Neuronal stem cell (in vitro differentiated cells): Measurements from ENCODE around the gene MICAL1.

ENCODE experiments used
- DNase-seq: peaks from one replicate; pipeline ENCODE4 v3.0.0-alpha.2; 2013; ENCODE audit warnings: low spot score
- H2AFZ ChIP-seq: one replicate; pipeline ENCODE4 v1.6.1; 2013; ENCODE audit warnings: mild to moderate bottlenecking, low read length, inconsistent platforms
- H2AK5ac ChIP-seq: 2 replicates; pipeline ENCODE4 v1.6.1; 2013; ENCODE audit warnings: low read depth, mild to moderate bottlenecking, inconsistent platforms, low read length, moderate library complexity, mixed read lengths
- H2BK120ac ChIP-seq: 2 replicates; pipeline ENCODE4 v1.6.1; 2013; ENCODE audit warnings: low read depth, mild to moderate bottlenecking, inconsistent platforms, low read length, moderate library complexity, mixed read lengths
- H2BK12ac ChIP-seq: one replicate; pipeline ENCODE4 v1.6.1; 2013; ENCODE audit warnings: low read length, inconsistent platforms
- H2BK15ac ChIP-seq: 2 replicates; pipeline ENCODE4 v1.6.1; 2013; ENCODE audit warnings: mild to moderate bottlenecking, low read length, inconsistent platforms, mixed read lengths
- H2BK5ac ChIP-seq: one replicate; pipeline ENCODE4 v1.6.1; 2013; ENCODE audit warnings: inconsistent platforms, mild to moderate bottlenecking, low read length, moderate library complexity
- H3K14ac ChIP-seq: one replicate; pipeline ENCODE4 v1.6.1; 2013; ENCODE audit warnings: low read length, inconsistent platforms
- H3K18ac ChIP-seq: 2 replicates; pipeline ENCODE4 v1.6.1; 2013; ENCODE audit warnings: low read length, inconsistent platforms
- H3K23ac ChIP-seq: 2 replicates; pipeline ENCODE4 v1.6.1; 2013; ENCODE audit warnings: low read depth, mild to moderate bottlenecking, mixed read lengths, low read length, inconsistent platforms; ENCODE audit not compliant: poor library complexity
- H3K27ac ChIP-seq: replicated peaks from 3 replicates; pipeline ENCODE4 v1.5.1; 2013; ENCODE audit warnings: low read length, inconsistent platforms
- H3K27me3 ChIP-seq, 3 experiments: 2 replicates each; pipeline ENCODE4 v1.6.1; 2013; ENCODE audit warnings: low read length in 3 of 3, mild to moderate bottlenecking in 2 of 3, inconsistent platforms in 1 of 3, low read depth in 1 of 3, mixed read lengths in 1 of 3, moderate library complexity in 1 of 3; ENCODE audit not compliant: control insufficient read depth in 3 of 3, insufficient read depth in 3 of 3
- H3K36me3 ChIP-seq, 2 donors: replicated peaks in 1 of 2; 2 replicates each; pipeline ENCODE4 v1.6.1; 2013; ENCODE audit warnings: low read length in 2 of 2; ENCODE audit not compliant: control insufficient read depth in 2 of 2, insufficient read depth in 2 of 2
- H3K4ac ChIP-seq: 2 replicates; pipeline ENCODE4 v1.6.1; 2013; ENCODE audit warnings: inconsistent platforms, mild to moderate bottlenecking, low read length, moderate library complexity
- H3K4me1 ChIP-seq, 2 donors: 1 replicate in 1 of 2; 2 replicates in 1 of 2; pipeline ENCODE4 v1.6.1; 2013; ENCODE audit warnings: low read length in 2 of 2, low read depth in 1 of 2; ENCODE audit not compliant: control insufficient read depth in 2 of 2, insufficient read depth in 1 of 2
- H3K4me2 ChIP-seq: one replicate; pipeline ENCODE4 v1.6.1; 2013; ENCODE audit warnings: mild to moderate bottlenecking, low read length, inconsistent platforms; ENCODE audit not compliant: insufficient read depth, poor library complexity, severe bottlenecking
- H3K4me3 ChIP-seq, 2 donors: 2 replicates each; pipeline ENCODE4 v1.5.1; 2013; ENCODE audit warnings: low read length in 2 of 2, mild to moderate bottlenecking in 2 of 2, inconsistent platforms in 1 of 2, moderate library complexity in 1 of 2
- H3K79me1 ChIP-seq: one replicate; pipeline ENCODE4 v1.6.1; 2013; ENCODE audit warnings: low read depth, mild to moderate bottlenecking, inconsistent platforms, low read length, moderate library complexity
- H3K9ac ChIP-seq: one replicate; pipeline ENCODE4 v1.6.1; 2013; ENCODE audit warnings: mild to moderate bottlenecking, low read depth, low read length, inconsistent platforms; ENCODE audit not compliant: poor library complexity
- H3K9me3 ChIP-seq, 2 donors: replicated peaks in 1 of 2; 2 replicates each; pipeline versions ENCODE3 to v1.6.1; 2013; ENCODE audit warnings: low read length in 2 of 2, mild to moderate bottlenecking in 2 of 2, inconsistent platforms in 1 of 2, low read depth in 1 of 2, mixed read lengths in 1 of 2, moderate library complexity in 1 of 2; ENCODE audit not compliant: control insufficient read depth in 2 of 2, insufficient read depth in 1 of 2
- H4K8ac ChIP-seq: one replicate; pipeline ENCODE4 v1.6.1; 2013; ENCODE audit warnings: low read depth, mild to moderate bottlenecking, inconsistent platforms, low read length, moderate library complexity
- H4K91ac ChIP-seq: one replicate; pipeline ENCODE4 v1.6.1; 2013; ENCODE audit warnings: low read length, low read depth, mild to moderate bottlenecking, inconsistent platforms; ENCODE audit not compliant: poor library complexity
- WGBS, 2 donors: extraction: QIAGEN DNeasy Blood & Tissue Kit; methylation state at CpG; one replicate each; pipeline ENCODE4 v1.1.7; 2013; ENCODE audit warnings: missing lambda C conversion rate in 2 of 2, mixed read lengths in 1 of 2; ENCODE audit not compliant: insufficient read length in 2 of 2, insufficient replicate concordance in 1 of 2; ENCODE audit errors: extremely low coverage in 2 of 2; 5-methylcytosine and 5-hydroxymethylcytosine counted together

The MICAL1 gene

DNA sequence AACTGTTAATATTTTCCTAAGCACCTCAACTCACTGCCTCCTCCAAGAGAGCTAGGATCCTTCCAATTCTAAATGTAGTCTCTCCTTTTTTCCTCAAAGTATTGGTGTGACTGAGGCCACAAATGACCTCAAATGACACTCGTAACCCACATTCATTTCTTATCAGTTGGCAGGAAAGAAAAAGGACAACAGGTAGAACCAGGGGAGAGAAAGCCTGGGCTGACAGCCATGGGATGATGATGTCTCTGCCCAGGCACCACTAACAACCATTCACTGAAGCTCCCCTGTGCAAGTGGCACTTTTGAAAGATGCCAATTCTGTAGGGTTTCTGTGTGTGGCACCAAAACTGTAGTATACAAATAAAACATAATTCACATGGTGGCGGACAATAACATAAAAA lies 20.1 kb upstream of the MICAL1 start:
- H3K18ac ChIP-seq: no peak overlapping the region
- H2AFZ ChIP-seq: no peak overlapping the region
- H3K4me2 ChIP-seq: no peak overlapping the region
- no peak for DNase-seq
- H3K79me1 ChIP-seq: no peaks in the 10 kb centered on the region
- H3K9me3 ChIP-seq: no peaks in the 10 kb centered on the region
- H3K27ac ChIP-seq: no peak overlapping the region
- no peak overlapping the region for H2AK5ac ChIP-seq
- no peaks in the 10 kb centered on the region for H3K27me3 ChIP-seq
- no peak overlapping the region for H3K9ac ChIP-seq
- no peak overlapping the region for H2BK15ac ChIP-seq
- H2BK12ac ChIP-seq: no peak overlapping the region
- WGBS, 2 donors: no CpG with 5 or more reads among the region's 2 CpGs
- H3K14ac ChIP-seq: no peak overlapping the region
- H3K4me3 ChIP-seq: no peak overlapping the region
- H2BK5ac ChIP-seq: no peak overlapping the region
- H3K4ac ChIP-seq: no peak overlapping the region
- H3K36me3 ChIP-seq: peaks cover 37 to 93% of the 10 kb centered on the region in 2 donors
- no peak overlapping the region for H4K8ac ChIP-seq
- H2BK120ac ChIP-seq: no peak overlapping the region
- H4K91ac ChIP-seq: no peak overlapping the region
- H3K4me1 ChIP-seq: peaks cover 0 to 5% of the 10 kb centered on the region in 2 donors
- H3K23ac ChIP-seq: no peak overlapping the region

- H3K36me3 ChIP-seq: peaks cover 42 to 93% of the 10 kb centered on the region in 2 donors
- no peak overlapping the region for H2BK5ac ChIP-seq
- H4K8ac ChIP-seq: no peak overlapping the region
- no peak overlapping the region for H3K4me3 ChIP-seq
- no peak overlapping the region for H3K27ac ChIP-seq
- H3K4ac ChIP-seq: no peak overlapping the region
- H2BK15ac ChIP-seq: no peak overlapping the region
- no peak overlapping the region for H3K4me2 ChIP-seq
- H2BK120ac ChIP-seq: no peak overlapping the region
- H3K9me3 ChIP-seq: no peaks in the 10 kb centered on the region
- H4K91ac ChIP-seq: no peak overlapping the region
- H3K18ac ChIP-seq: no peak overlapping the region
- no CpG with 5 or more reads among the region's 4 CpGs for WGBS, 2 donors
- DNase-seq: no peak
- H3K4me1 ChIP-seq: peaks cover 0 to 5% of the 10 kb centered on the region in 2 donors
- no peaks in the 10 kb centered on the region for H3K27me3 ChIP-seq
- H2AFZ ChIP-seq: no peak overlapping the region
- peaks cover under 1% of the 10 kb centered on the region for H3K79me1 ChIP-seq
- H2AK5ac ChIP-seq: no peak overlapping the region
- no peak overlapping the region for H3K14ac ChIP-seq
- H2BK12ac ChIP-seq: no peak overlapping the region
- no peak overlapping the region for H3K23ac ChIP-seq
- no peak overlapping the region for H3K9ac ChIP-seq
Measured at GRCh38 chr6:109474995-109475394, 19.4 kb upstream of the MICAL1 start.

- no peak overlapping the region for H3K4me2 ChIP-seq
- no peak for DNase-seq
- H2BK12ac ChIP-seq: no peak overlapping the region
- H3K36me3 ChIP-seq: peaks cover 47 to 97% of the 10 kb centered on the region in 2 donors
- no peak overlapping the region for H3K4ac ChIP-seq
- no peaks in the 10 kb centered on the region for H3K27me3 ChIP-seq
- H4K91ac ChIP-seq: no peak overlapping the region
- WGBS, 2 donors: no CpG with 5 or more reads among the region's 3 CpGs
- H2AFZ ChIP-seq: no peak overlapping the region
- no peak overlapping the region for H3K23ac ChIP-seq
- H3K9me3 ChIP-seq: no peaks in the 10 kb centered on the region
- no peak overlapping the region for H2BK5ac ChIP-seq
- no peak overlapping the region for H2BK120ac ChIP-seq
- no peak overlapping the region for H2BK15ac ChIP-seq
- H3K79me1 ChIP-seq: peaks cover 2% of the 10 kb centered on the region
- H4K8ac ChIP-seq: no peak overlapping the region
- no peak overlapping the region for H3K18ac ChIP-seq
- no peak overlapping the region for H3K9ac ChIP-seq
- peaks cover 0 to 5% of the 10 kb centered on the region in 2 donors for H3K4me1 ChIP-seq
- no peak overlapping the region for H3K14ac ChIP-seq
- no peak overlapping the region for H3K27ac ChIP-seq
- no peak overlapping the region for H2AK5ac ChIP-seq
- no peak overlapping the region for H3K4me3 ChIP-seq
Measured at GRCh38 chr6:109473120-109473519, 17.5 kb upstream of the MICAL1 start.

DNA sequence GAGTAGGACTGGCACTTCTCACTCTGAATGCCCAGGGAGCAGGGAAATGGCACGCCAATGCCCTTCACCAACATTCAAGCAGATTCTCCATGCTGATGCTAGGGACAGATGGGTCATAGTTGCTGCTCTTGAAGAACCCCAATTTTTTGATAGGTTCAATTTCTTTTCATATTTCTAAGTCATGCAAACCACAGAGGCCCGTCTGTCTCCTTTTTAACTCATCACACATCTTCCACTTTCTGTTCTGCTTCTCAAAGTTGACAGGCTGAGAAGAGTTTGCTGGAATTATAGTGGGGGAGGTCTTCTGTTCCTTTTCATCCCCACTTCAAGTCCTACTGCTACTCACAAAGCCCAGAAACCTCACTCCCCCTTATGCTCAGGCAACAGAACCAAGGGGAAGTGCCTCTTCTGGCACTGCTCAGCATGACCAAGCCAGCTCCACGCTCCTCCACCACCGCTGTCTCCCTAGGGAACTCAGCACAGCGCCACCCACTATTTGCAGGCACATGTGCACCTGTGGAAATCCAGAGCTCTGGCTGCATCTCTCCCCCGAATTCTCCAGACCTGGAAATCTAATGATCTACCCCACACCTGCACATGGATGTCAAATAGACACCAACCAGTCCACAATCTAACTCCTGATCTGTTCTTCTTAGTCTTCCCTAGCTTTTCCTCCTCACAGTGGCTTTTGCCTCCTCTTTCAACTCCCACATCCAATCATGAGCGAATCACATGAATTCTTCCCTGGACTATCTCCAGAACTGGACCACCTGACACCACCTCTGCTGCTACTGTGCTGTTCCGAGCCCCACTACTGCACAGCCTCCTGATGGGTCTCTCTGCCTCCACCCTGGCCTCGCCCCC lies 16.8 kb upstream of the MICAL1 start:
- no peak overlapping the region for H4K8ac ChIP-seq

More for the DNA sequence above, 16.8 kb upstream of the MICAL1 start:
- Histone ChIP-seq H3K4me2 (no peak overlapping the region), H3K9me3 (no peaks in the 10 kb centered on the region), H2BK5ac (no peak overlapping the region), H2BK15ac (no peak overlapping the region), H3K36me3 (peaks cover 48 to 97% of the 10 kb centered on the region in 2 donors), H3K79me1 (peaks cover 5% of the 10 kb centered on the region), H3K23ac (no peak overlapping the region), H3K4me1 (peaks cover 0 to 2% of the 10 kb centered on the region in 2 donors), H4K91ac (no peak overlapping the region), H2AK5ac (no peak overlapping the region), H3K18ac (no peak overlapping the region), H2BK120ac (no peak overlapping the region), H3K4ac (no peak overlapping the region), H3K4me3 (no peak overlapping the region), H2BK12ac (no peak overlapping the region), H3K27me3 (no peaks in the 10 kb centered on the region), H2AFZ (no peak overlapping the region), H3K14ac (no peak overlapping the region), H3K9ac (no peak overlapping the region), H3K27ac (no peak overlapping the region)
- no peak for DNase-seq
- no CpG with 5 or more reads among the region's 9 CpGs for WGBS, 2 donors
